Measurements from ENCODE around the gene SLC17A9.

SLC17A9 gene

GRCh38 chr20:62938105-62938888, 14.2 kb upstream of the SLC17A9 start, which contains the start of gene GID8:
Gene GID8 (plus strand): TSS chr20:62938147. CDS start chr20:62941503, 3,356 bp downstream.
- no peak for DNase-seq (ENCODE audit: low read depth, low spot score)

- no peak for DNase-seq (ENCODE audit: low read depth, low spot score)
Observed at GRCh38 chr20:62940875-62941274, 11.6 kb upstream of the SLC17A9 start.

GRCh38 chr20:62941792-62942191, 10.7 kb upstream of the SLC17A9 start:
- DNase-seq (ENCODE audit: low read depth, low spot score) = no peak

GRCh38 chr20:62942456-62942855, 10.1 kb upstream of the SLC17A9 start:
- no peak for DNase-seq (ENCODE audit: low read depth, low spot score)

DNA sequence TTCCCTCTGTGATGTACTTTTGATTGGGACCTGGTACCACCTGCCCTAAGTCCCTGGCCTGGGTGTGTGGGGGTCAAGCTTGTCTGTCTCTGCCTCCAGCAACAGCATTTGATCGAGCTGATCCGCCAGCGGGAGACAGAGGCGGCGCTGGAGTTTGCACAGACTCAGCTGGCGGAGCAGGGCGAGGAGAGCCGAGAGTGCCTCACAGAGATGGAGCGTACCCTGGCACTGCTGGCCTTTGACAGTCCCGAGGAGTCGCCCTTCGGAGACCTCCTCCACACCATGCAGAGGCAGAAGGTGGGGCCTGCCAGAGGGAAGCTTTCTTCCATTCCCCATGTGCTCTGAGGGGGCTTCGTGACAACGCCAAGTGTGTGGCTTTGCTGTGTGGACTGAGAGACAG, 9.1 kb upstream of the SLC17A9 start:
- DNase-seq (ENCODE audit: low read depth, low spot score) = no peak

DNA sequence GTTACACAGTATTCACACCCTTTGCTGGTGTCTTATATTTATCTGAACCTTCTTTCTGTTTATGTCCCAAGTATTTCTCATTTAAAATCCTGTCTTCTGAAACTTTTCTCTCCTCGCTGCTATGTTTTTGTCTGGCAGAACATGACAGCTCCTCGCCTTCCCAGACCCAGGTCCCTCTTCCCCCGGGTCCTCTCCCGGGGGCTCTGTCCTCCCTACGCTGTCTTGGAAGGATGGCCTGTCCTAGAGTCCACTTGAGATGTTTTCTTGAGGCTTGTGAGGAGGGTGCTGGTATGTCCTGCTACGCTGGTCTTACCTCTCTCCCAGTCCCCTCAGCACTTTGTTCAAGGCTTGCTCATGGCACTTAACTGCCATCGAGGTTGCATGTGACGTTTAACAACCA, 8.3 kb upstream of the SLC17A9 start:
- DNase-seq (ENCODE audit: low read depth, low spot score) = no peak

DNA sequence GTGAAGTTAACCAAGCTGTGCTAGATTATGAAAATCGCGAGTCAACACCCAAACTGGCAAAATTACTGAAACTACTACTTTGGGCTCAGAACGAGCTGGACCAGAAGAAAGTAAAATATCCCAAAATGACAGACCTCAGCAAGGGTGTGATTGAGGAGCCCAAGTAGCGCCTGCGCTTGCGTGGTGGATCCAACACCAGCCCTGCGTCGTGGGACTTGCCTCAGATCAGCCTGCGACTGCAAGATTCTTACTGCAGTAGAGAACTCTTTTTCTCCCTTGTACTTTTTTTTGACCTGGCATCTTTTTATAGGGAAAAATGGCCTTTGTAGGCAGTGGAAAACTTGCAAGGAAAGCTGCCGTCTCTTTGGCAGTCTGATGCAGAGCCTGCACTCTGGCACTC, 7.8 kb upstream of the SLC17A9 start:
- no peak for DNase-seq (ENCODE audit: low read depth, low spot score)

- DNase-seq (ENCODE audit: low read depth, low spot score) = no peak
Observed at GRCh38 chr20:62945771-62946339, 6.7 kb upstream of the SLC17A9 start.

- DNase-seq (ENCODE audit: low read depth, low spot score) = no peak
Observed at GRCh38 chr20:62946918-62947317, 5.6 kb upstream of the SLC17A9 start.

GRCh38 chr20:62947532-62948300, 4.8 kb upstream of the SLC17A9 start:
- DNase-seq (ENCODE audit: low read depth, low spot score) = no peak

DNA sequence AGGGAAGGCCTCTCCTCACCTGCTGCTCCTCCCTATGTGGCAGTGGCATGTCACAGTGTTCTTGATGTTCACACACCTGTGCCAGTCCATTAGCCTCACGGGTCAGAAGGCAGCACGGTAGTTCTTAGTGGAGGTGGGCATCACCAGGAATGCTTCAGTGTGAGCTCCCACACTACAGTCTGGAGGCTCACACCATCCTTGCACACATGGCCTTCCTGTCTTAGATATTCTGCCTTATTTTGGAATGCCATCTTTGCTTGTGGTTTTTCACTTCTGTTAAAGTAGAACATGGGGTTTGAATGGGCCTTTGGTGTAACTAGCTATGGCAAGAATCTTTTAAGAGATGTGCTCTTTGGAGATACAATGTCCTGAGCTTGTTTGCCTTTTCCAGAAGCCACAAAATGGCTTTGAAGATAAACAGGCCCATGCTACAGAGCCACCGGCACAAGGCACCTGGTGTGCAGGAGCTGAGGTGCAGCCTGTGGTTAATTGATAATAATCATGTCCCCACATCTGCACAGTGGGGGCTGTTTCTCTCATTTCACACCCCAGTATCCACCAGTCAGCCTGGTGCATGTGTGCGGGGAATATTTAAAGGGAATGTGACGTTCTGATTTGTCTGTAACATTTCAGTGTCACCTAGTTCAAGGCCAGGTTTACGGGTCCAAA, 3.2 kb upstream of the SLC17A9 start:
- no peak for DNase-seq (ENCODE audit: low read depth, low spot score)

DNA sequence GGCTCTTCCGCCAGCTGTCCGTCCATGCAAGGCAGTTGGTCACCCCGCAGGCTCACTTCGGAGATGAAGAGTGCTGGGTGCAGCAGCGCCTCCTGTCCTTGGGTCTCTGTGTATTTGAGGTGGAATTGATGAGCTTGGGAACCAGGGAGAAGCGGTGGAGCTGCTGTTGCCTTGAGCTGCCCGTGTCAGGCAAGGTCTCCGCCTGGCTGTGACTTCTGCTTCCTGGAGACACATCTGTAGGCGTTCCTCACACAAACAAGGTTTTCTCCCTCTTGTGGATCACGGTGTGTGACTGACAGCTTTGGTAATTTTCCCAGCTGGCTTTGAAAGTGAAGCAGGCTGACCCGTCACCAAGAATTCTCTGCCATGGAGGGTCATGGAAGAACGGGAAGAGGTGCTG, 2.5 kb upstream of the SLC17A9 start:
- no peak for DNase-seq (ENCODE audit: low read depth, low spot score)

DNA sequence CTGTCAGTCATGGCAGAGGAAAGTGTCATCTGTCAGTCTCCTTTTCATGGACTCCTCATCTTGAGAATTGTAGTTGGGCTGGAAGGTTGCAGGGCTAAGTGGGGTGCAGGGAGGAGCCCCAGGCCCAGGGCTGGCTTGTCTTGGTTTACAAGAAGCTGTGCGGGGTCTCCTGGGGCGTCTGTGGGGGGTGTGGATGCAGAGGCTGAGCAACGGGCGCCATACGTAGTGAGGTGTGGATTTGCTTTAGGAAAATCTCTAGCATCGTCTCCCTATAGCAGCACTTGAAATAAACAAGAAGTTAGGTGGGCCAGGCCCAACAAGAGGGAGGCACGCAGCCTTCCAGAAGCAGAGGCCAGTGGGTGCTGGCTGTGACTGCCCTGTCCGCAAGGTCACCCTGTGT, 1.8 kb upstream of the SLC17A9 start:
- no peak for DNase-seq (ENCODE audit: low read depth, low spot score)

DNA sequence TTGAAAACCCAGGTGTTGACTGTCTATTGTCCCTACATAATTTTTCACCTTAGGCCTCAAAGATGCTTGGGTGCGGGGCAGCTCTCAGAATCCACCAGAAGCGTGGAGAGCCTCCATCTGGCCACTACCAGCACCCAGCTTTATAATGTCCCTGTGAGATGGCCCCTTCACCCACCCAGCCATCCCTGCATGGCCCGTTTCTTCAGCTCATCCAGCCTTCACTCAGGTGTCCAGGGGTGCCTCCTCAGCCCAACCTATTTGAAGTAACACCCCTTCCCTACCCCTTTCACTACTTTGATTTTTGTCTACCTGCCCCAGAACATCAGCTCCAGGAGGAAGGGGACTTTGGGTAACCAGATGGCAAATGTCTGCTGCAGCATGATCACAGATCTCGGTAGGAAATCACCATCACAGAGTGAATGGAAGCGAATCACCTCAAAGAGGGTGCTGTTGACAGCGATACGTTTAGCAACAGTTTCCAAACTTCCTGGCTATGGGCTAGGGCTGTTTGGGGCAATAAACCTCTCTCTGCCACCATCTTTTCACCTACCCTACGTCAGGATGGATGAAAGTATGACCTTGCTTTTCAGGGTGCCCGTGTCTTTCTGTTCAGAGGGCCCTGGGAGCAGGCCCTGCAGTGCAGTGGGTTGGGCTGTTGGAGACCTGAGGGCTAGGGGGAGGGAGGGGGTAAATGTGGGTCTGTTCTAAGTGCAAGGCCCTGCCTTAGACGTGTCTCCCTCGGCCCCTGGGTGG, 1.2 kb upstream of the SLC17A9 start:
- DNase-seq (ENCODE audit: low read depth, low spot score) = no peak

DNA sequence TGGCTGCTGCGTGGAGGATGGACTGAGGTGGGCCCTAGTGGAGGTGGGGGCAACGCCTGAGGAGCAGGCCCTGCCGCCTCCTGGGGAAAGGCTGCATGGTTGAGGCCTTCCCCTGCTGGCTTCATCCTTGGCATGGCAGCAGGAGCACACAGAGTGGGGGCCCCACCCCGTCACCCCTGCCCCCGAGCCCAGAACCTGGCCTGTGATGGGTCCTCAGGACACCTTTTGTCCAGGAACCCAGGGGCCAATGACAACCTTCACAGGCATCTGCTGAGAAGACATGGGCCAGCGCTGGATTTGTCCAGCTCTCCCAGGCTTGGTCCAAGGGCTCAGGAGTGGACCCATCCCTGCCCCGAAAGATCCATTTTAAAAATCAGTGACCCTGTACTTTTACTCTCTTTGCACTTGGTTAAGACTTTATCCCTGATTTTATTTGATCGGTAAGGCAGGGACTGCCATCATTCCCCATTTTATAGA, 575 bp upstream of the SLC17A9 start:
- no peak for DNase-seq (ENCODE audit: low read depth, low spot score)

DNA sequence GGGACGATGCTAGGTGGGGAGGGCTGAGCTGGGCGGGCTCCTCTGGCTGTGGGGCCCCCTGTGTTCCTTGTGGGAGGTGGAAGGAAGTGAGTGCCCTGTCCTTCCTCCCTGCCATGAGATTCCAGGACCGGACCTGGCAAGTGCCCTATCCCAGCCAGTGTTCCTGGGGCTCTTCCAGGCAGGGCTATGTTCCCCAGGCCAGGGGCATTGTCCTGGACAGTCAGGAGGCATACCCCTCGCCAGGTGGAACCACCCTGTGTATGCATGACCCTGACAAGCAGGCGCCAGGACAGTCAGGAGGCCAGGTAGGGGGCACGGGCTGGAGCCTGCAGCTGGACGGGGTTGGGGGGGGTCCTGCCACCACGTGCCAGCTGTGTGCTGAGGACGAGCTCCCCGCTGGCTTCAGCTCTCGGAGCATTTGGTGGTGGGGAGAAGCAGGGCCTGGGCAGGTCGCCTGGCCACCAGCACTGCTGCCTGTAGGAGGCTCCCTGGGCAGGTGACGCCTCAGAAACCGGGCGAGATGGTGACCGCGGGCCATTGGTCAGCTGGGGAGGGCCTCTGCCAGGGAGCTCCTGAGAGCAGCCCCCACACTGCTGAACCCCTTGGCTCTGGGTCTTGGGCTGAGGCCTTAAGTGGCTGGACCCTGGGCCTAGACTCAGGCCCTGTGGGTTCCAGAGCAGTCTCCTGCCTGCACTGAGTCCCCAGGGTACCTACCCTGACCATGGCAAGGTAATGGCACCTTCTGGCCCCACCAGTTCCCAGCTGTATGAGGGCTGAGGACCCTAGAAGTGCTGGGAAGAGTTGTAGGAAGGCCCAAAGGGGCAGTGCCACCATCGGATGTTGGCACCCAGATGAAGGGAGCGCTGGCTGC, 694 bp downstream of the SLC17A9 start:
- no peak for DNase-seq (ENCODE audit: low read depth, low spot score)

GRCh38 chr20:62953839-62954703, 1.6 kb downstream of the SLC17A9 start:
- no peak for DNase-seq (ENCODE audit: low read depth, low spot score)

GRCh38 chr20:62955519-62956386, 3.2 kb downstream of the SLC17A9 start:
- DNase-seq (ENCODE audit: low read depth, low spot score) = no peak

Measured in activated naive CD8-positive, alpha-beta T cell treated with anti-CD3 and anti-CD28 coated beads, Interleukin-2, amount 50 U/mL, for 16 hours (primary cell).